HEK293 (cell line): Measurements from ENCODE around the gene CSGALNACT2.
A peak's percentile ranks its signal among the peaks of the same experiment; 100 is the strongest.

Experiments used
- CTCF ChIA-PET: fragments of 350-600 bp; formaldehyde crosslinking; extraction: SDS; loops from one replicate; lab custom pipeline; 2021; ENCODE audit warnings: antibody characterized with exemption; lab: Yijun Ruan, JAX
- POLR2A ChIA-PET: fragments of 300-600 bp; formaldehyde crosslinking; extraction: SDS; loops from one replicate; lab custom pipeline; 2020; ENCODE audit warnings: antibody characterized with exemption, inconsistent platforms; lab: Yijun Ruan, JAX
- H3K27ac ChIP-seq: fragments of 200-500 bp; sonication (Bioruptor generic); 2 replicates; pipeline ENCODE4 v1.5.1; 2014; ENCODE audit warnings: low read depth, low read length, control low read depth, inconsistent platforms; ENCODE audit errors: extremely low read depth
- H3K36me3 ChIP-seq, 2 experiments: fragments of 200-500 bp in 1 of 2; sonication (Bioruptor generic) in 1 of 2; 1 replicate in 1 of 2; 2 replicates in 1 of 2; pipeline ENCODE4 v1.5.1; 2014 to 2017; ENCODE audit warnings: inconsistent platforms in 2 of 2, low read length in 2 of 2; ENCODE audit not compliant: control insufficient read depth in 2 of 2, insufficient read depth in 1 of 2
- H3K4me1 ChIP-seq: fragments of 200-500 bp; sonication (Bioruptor generic); 2 replicates; pipeline ENCODE4 v1.5.1; 2014; ENCODE audit warnings: mild to moderate bottlenecking, low read length, inconsistent platforms; ENCODE audit not compliant: control insufficient read depth, insufficient read depth
- H3K4me3 ChIP-seq: 2 replicates; pipeline ENCODE4 v1.5.1; 2011; ENCODE audit warnings: low read depth, mild to moderate bottlenecking, control low read depth, low read length, moderate library complexity
- H3K9me3 ChIP-seq: fragments of 200-500 bp; sonication (Bioruptor generic); 2 replicates; pipeline ENCODE4 v1.5.1; 2014; ENCODE audit warnings: low read depth, low read length, inconsistent platforms; ENCODE audit not compliant: control insufficient read depth, insufficient read depth
- EGR2 ChIP-seq: fragments of 450-650 bp; formaldehyde crosslinking; IDR thresholded peaks from 2 replicates; pipeline ENCODE4 v1.5.1; 2016; ENCODE audit warnings: low read depth, missing biosample characterization, missing genetic modification characterization
- GFI1B ChIP-seq: fragments of 450-650 bp; formaldehyde crosslinking; IDR thresholded peaks from 2 replicates; pipeline ENCODE4 v1.5.1; 2016; ENCODE audit warnings: missing biosample characterization, missing genetic modification characterization
- KLF10 ChIP-seq: fragments of 450-650 bp; IDR thresholded peaks from 2 replicates; pipeline ENCODE4 v1.5.1; 2018; ENCODE audit warnings: missing biosample characterization, mild to moderate bottlenecking, missing genetic modification characterization
- KLF16 ChIP-seq: fragments of 450-650 bp; formaldehyde crosslinking; IDR thresholded peaks from 2 replicates; pipeline ENCODE4 v1.5.1; 2017; ENCODE audit warnings: missing biosample characterization, missing genetic modification characterization
- SP2 ChIP-seq: fragments of 450-650 bp; formaldehyde crosslinking; IDR thresholded peaks from 2 replicates; pipeline ENCODE4 v1.5.1; 2016; ENCODE audit warnings: missing biosample characterization, missing genetic modification characterization
- ZBTB17 ChIP-seq: fragments of 450-650 bp; formaldehyde crosslinking; IDR thresholded peaks from 2 replicates; pipeline ENCODE4 v1.5.1; 2016; ENCODE audit warnings: missing biosample characterization, missing genetic modification characterization
- ZFHX2 ChIP-seq: fragments of 450-650 bp; formaldehyde crosslinking; conservative IDR thresholded peaks from 2 replicates; pipeline ENCODE4 v1.5.1; 2016; ENCODE audit warnings: missing biosample characterization, missing genetic modification characterization
- ZNF138 ChIP-seq: fragments of 450-650 bp; formaldehyde crosslinking; IDR thresholded peaks from 2 replicates; pipeline ENCODE4 v1.5.1; 2016; ENCODE audit warnings: missing biosample characterization, missing genetic modification characterization, borderline replicate concordance
- ZNF214 ChIP-seq: fragments of 450-650 bp; formaldehyde crosslinking; IDR thresholded peaks from 2 replicates; pipeline ENCODE4 v1.5.1; 2017; ENCODE audit warnings: missing biosample characterization, mild to moderate bottlenecking, missing genetic modification characterization, borderline replicate concordance
- ZNF266 ChIP-seq: fragments of 450-650 bp; formaldehyde crosslinking; IDR thresholded peaks from 2 replicates; pipeline ENCODE4 v1.5.1; 2016; ENCODE audit warnings: missing biosample characterization, missing genetic modification characterization, low read depth
- ZNF37A ChIP-seq: fragments of 450-650 bp; IDR thresholded peaks from 2 replicates; pipeline ENCODE4 v1.5.1; 2018; ENCODE audit warnings: missing biosample characterization, missing genetic modification characterization
- ZNF423 ChIP-seq: fragments of 450-650 bp; formaldehyde crosslinking; IDR thresholded peaks from 2 replicates; pipeline ENCODE4 v1.5.1; 2016; ENCODE audit warnings: missing biosample characterization, missing genetic modification characterization
- ZNF473 ChIP-seq: fragments of 450-650 bp; formaldehyde crosslinking; IDR thresholded peaks from 2 replicates; pipeline ENCODE4 v1.5.1; 2017; ENCODE audit warnings: missing biosample characterization, missing genetic modification characterization
- ZNF621 ChIP-seq: fragments of 450-650 bp; formaldehyde crosslinking; IDR thresholded peaks from 2 replicates; pipeline ENCODE4 v1.5.1; 2017; ENCODE audit warnings: missing biosample characterization, missing genetic modification characterization
- TF ChIP-seq, protein P1 (sequence below): fragments of 450-650 bp; formaldehyde crosslinking; IDR thresholded peaks from 2 replicates; pipeline ENCODE4 v1.5.1; 2016; ENCODE audit warnings: missing biosample characterization, missing genetic modification characterization
- TF ChIP-seq, protein P2 (sequence below): fragments of 450-650 bp; formaldehyde crosslinking; IDR thresholded peaks from 2 replicates; pipeline ENCODE4 v1.5.1; 2017; ENCODE audit warnings: missing biosample characterization, missing genetic modification characterization
- TF ChIP-seq, protein P3 (sequence below): fragments of 450-650 bp; formaldehyde crosslinking; IDR thresholded peaks from 2 replicates; pipeline ENCODE4 v1.5.1; 2016; ENCODE audit warnings: missing biosample characterization, missing genetic modification characterization
- TF ChIP-seq, protein P4 (sequence below): fragments of 450-650 bp; formaldehyde crosslinking; IDR thresholded peaks from 2 replicates; pipeline ENCODE4 v1.5.1; 2016; ENCODE audit warnings: missing biosample characterization, missing genetic modification characterization
- TF ChIP-seq, protein P5 (sequence below): fragments of 450-650 bp; formaldehyde crosslinking; IDR thresholded peaks from 2 replicates; pipeline ENCODE4 v1.5.1; 2017; ENCODE audit warnings: missing biosample characterization, missing genetic modification characterization

CSGALNACT2 gene

DNA sequence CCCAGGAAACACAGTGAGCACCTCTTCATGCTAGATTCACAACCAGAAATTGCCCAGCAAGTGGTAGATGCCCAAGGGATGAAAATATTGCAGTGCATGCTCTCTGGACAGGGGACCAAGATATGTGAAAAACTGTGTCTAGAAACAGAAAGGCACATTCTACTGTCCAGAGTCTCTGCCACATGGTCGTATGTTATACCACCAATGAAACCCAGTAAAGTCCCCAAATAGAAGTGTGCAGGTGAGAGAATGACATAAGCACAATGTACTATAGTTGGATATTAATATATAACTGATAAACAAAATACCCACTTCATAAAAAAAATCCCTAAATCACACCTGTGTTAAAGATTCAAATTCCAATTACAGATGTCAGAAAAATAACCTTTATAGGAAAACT, 84.8 kb downstream of the CSGALNACT2 start:
- no peaks in the 10 kb centered on the region for H3K36me3 ChIP-seq
- H3K9me3 ChIP-seq = no peaks in the 10 kb centered on the region
- TF ChIP-seq, protein P1, sequence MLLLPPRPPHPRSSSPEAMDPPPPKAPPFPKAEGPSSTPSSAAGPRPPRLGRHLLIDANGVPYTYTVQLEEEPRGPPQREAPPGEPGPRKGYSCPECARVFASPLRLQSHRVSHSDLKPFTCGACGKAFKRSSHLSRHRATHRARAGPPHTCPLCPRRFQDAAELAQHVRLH (tag by site-specific recombination) = no peak
- TF ChIP-seq, all 188 proteins: peak for 0
- no peak overlapping the region for H3K4me3 ChIP-seq
- ChIA-PET POLR2A (no interaction called here), CTCF (interaction anchor here (0.7 to 1.7 kb wide), 3 partner anchors 18 to 32 kb away, joined by 3 to 8 read pairs (median 5); no protein-coding TSS in a partner anchor)
- no peaks in the 10 kb centered on the region for H3K4me1 ChIP-seq
- H3K27ac ChIP-seq = no peak overlapping the region

DNA sequence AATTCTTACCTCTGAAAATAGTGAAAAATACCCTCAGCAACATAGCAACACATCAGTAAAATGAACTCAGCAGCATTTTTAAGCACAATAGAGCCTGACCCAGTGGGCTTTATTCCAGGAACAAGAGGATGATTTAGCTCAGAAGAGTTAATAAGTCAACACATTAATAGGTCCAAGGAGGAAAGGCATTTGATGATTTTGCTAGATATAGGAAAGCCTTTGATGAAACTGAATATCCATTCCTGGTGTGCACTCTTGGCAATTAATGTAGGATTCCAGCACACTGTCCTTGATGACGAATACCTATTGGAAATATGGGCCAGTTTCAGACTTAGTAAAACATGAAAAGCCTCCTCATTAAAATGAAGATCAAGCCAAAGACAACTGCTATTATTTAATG, 86.1 kb downstream of the CSGALNACT2 start:
- CTCF ChIA-PET = no interaction called here
- POLR2A ChIA-PET = no interaction called here
- TF ChIP-seq ZNF423 (no peak), ZBTB17 (tag by site-specific recombination) (0 out of 2 replicates have a peak, but pooled peaks have one; percentile 29), GFI1B (tag by site-specific recombination) (no peak)
- TF ChIP-seq, all 188 proteins: peak for 1
- Histone ChIP-seq H3K4me1 (no peaks in the 10 kb centered on the region), H3K27ac (no peak overlapping the region), H3K36me3 (no peaks in the 10 kb centered on the region), H3K4me3 (no peak overlapping the region), H3K9me3 (no peaks in the 10 kb centered on the region)

DNA sequence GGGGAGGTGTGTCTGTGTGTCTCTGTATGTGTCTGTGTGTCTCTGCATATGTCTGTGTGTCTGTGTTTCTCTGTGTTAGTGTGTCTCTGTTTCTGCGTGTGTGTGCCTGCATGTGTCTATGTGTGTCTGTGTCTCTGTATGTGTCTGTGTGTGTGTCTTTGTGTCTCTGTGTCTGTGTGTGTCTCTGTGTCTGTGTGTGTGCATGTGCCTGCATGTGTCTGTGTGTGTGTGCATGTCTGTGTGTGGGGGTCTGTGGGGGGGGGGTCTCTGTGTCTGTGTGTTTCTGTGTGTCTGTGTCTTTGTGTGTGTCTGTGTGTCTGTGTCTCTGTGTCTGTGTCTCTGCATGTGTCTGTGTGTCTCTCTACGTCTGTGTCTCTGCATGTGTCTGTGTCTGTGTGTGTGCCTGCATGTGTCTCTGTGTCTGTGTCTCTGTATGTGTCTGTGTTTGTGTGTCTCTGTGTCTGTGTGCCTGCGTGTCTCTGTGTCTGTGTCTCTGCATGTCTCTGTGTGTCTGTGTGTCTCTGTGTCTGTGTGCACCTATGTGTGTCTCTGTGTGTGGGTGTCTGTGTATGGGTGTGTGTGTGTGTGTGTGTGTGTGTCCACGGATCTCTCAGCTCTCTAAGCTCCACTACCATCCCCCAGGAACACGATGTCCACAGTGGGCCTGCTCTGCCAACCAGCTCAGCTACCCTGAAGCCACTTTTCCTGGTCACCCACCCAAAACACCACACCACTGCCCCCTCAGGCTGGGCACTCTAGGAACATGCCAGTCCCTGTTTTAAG, 87.0 kb downstream of the CSGALNACT2 start:
- peak; percentile 60 for TF ChIP-seq EGR2
- peak; percentile 26; the same call in 1 of the 2 replicates for TF ChIP-seq ZNF266 (tag by site-specific recombination)
- no peak for TF ChIP-seq ZNF214
- TF ChIP-seq SP2 (tag by site-specific recombination) = no peak
- TF ChIP-seq, protein P2, sequence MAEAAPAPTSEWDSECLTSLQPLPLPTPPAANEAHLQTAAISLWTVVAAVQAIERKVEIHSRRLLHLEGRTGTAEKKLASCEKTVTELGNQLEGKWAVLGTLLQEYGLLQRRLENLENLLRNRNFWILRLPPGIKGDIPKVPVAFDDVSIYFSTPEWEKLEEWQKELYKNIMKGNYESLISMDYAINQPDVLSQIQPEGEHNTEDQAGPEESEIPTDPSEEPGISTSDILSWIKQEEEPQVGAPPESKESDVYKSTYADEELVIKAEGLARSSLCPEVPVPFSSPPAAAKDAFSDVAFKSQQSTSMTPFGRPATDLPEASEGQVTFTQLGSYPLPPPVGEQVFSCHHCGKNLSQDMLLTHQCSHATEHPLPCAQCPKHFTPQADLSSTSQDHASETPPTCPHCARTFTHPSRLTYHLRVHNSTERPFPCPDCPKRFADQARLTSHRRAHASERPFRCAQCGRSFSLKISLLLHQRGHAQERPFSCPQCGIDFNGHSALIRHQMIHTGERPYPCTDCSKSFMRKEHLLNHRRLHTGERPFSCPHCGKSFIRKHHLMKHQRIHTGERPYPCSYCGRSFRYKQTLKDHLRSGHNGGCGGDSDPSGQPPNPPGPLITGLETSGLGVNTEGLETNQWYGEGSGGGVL (tag by site-specific recombination) = no peak
- no peak for TF ChIP-seq KLF16 (tag by site-specific recombination)
- no peak for TF ChIP-seq ZNF138 (tag by site-specific recombination)
- TF ChIP-seq, protein P3, sequence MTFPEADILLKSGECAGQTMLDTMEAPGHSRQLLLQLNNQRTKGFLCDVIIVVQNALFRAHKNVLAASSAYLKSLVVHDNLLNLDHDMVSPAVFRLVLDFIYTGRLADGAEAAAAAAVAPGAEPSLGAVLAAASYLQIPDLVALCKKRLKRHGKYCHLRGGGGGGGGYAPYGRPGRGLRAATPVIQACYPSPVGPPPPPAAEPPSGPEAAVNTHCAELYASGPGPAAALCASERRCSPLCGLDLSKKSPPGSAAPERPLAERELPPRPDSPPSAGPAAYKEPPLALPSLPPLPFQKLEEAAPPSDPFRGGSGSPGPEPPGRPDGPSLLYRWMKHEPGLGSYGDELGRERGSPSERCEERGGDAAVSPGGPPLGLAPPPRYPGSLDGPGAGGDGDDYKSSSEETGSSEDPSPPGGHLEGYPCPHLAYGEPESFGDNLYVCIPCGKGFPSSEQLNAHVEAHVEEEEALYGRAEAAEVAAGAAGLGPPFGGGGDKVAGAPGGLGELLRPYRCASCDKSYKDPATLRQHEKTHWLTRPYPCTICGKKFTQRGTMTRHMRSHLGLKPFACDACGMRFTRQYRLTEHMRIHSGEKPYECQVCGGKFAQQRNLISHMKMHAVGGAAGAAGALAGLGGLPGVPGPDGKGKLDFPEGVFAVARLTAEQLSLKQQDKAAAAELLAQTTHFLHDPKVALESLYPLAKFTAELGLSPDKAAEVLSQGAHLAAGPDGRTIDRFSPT (tag by site-specific recombination) = no peak
- TF ChIP-seq KLF10 (tag by site-specific recombination) = no peak
- TF ChIP-seq, protein P4, sequence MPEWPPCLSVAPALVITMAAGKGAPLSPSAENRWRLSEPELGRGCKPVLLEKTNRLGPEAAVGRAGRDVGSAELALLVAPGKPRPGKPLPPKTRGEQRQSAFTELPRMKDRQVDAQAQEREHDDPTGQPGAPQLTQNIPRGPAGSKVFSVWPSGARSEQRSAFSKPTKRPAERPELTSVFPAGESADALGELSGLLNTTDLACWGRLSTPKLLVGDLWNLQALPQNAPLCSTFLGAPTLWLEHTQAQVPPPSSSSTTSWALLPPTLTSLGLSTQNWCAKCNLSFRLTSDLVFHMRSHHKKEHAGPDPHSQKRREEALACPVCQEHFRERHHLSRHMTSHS (tag by site-specific recombination) = no peak
- 0 out of 2 replicates have a peak, but pooled peaks have one; percentile 25 for TF ChIP-seq ZNF473 (tag by site-specific recombination)
- TF ChIP-seq ZFHX2 (tag by site-specific recombination) = peak; percentile 68
- 0 out of 2 replicates have a peak, but pooled peaks have one; percentile 39 for TF ChIP-seq ZNF621 (tag by site-specific recombination)
- TF ChIP-seq ZNF37A (tag by site-specific recombination) = no peak
- TF ChIP-seq, protein P5, sequence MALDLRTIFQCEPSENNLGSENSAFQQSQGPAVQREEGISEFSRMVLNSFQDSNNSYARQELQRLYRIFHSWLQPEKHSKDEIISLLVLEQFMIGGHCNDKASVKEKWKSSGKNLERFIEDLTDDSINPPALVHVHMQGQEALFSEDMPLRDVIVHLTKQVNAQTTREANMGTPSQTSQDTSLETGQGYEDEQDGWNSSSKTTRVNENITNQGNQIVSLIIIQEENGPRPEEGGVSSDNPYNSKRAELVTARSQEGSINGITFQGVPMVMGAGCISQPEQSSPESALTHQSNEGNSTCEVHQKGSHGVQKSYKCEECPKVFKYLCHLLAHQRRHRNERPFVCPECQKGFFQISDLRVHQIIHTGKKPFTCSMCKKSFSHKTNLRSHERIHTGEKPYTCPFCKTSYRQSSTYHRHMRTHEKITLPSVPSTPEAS (tag by site-specific recombination) = peak; percentile 91
- no peaks in the 10 kb centered on the region for H3K36me3 ChIP-seq
- no peak overlapping the region for H3K4me3 ChIP-seq
- H3K9me3 ChIP-seq = no peaks in the 10 kb centered on the region
- no peaks in the 10 kb centered on the region for H3K4me1 ChIP-seq
- CTCF ChIA-PET = no interaction called here
- POLR2A ChIA-PET = no interaction called here
- H3K27ac ChIP-seq = no peak overlapping the region
